NCI-H460 (cell line): ENCODE measurements around the gene SPTLC2. TPM values are rescaled to one million over a fixed set of nuclear protein-coding genes. Genes with fewer than 3 reads are reported as not detected.
"Not testable (repeated sequence)": the region's sequence is repeated elsewhere in the genome, so short reads cannot be mapped to it uniquely, and the experiment has no call there.

Source experiments
- DNase-seq: peaks from one replicate; pipeline ENCODE4 v3.0.0-alpha.2; 2016; ENCODE audit warnings: low read depth; ENCODE audit errors: extremely low read depth
- polyA plus RNA-seq: library from polyadenylated mRNA; depleted of rRNA; stranded (reverse); fragments of >200 nt; gene quantifications from 2 replicates; pipeline ENCODE4 v1.2.3, GENCODE V29; 2014; cell fraction: nucleus; rRNA removed
- total RNA-seq: library from RNA; depleted of rRNA; stranded (reverse); fragments of >200 nt; shearing (Covaris generic); gene quantifications from 2 replicates; pipeline ENCODE4 v1.2.3, GENCODE V29; 2014; rRNA removed

SPTLC2 gene
- 9.6 and 11.6 TPM in 2 replicates for total RNA-seq
- 8.6 and 13.0 TPM in 2 replicates for polyA plus RNA-seq

- DNase-seq, result peak; percentile 98
These were observed at the start of gene SPTLC2 for GRCh38 chr14:77616454-77617229. TSS of gene SPTLC2 (minus strand) at chr14:77616637. CDS start at chr14:77616579, 58 bp downstream.

GRCh38 chr14:77663293-77663692 lies 46.9 kb upstream of the SPTLC2 start:
- peak; percentile 63 for DNase-seq

GRCh38 chr14:77661562-77661961 lies 45.1 kb upstream of the SPTLC2 start:
- DNase-seq, result not testable (repeated sequence)

- DNase-seq, result no peak
These were observed 44.3 kb upstream of the SPTLC2 start for GRCh38 chr14:77660754-77661153.

- DNase-seq, result no peak
These were observed 43.4 kb upstream of the SPTLC2 start for GRCh38 chr14:77659831-77660230.

- no peak for DNase-seq
These were observed 40.8 kb upstream of the SPTLC2 start for GRCh38 chr14:77657280-77657679.

GRCh38 chr14:77654001-77654441 lies 37.6 kb upstream of the SPTLC2 start:
- no peak for DNase-seq

GRCh38 chr14:77649326-77649725 lies 32.9 kb upstream of the SPTLC2 start:
- no peak for DNase-seq

- DNase-seq, result no peak
These were observed 32.2 kb upstream of the SPTLC2 start for GRCh38 chr14:77648520-77649200.

GRCh38 chr14:77647853-77648252 lies 31.4 kb upstream of the SPTLC2 start:
- no peak for DNase-seq

- DNase-seq, result no peak
These were observed 30.5 kb upstream of the SPTLC2 start for GRCh38 chr14:77646907-77647306.

- DNase-seq, result no peak
These were observed 29.2 kb upstream of the SPTLC2 start for GRCh38 chr14:77645520-77646230.

GRCh38 chr14:77642407-77642806 lies 26.0 kb upstream of the SPTLC2 start:
- no peak for DNase-seq

- peak; percentile 25 for DNase-seq
These were observed 25.3 kb upstream of the SPTLC2 start for GRCh38 chr14:77641534-77642341.

GRCh38 chr14:77640756-77641533 lies 24.5 kb upstream of the SPTLC2 start:
- DNase-seq, result no peak

GRCh38 chr14:77638771-77639171 lies 22.3 kb upstream of the SPTLC2 start:
- DNase-seq, result no peak

GRCh38 chr14:77635869-77636268 lies 19.4 kb upstream of the SPTLC2 start:
- DNase-seq, result not testable (repeated sequence)

- DNase-seq, result not testable (repeated sequence)
These were observed 19.0 kb upstream of the SPTLC2 start for GRCh38 chr14:77635466-77635865.

- no peak for DNase-seq
These were observed 13.7 kb upstream of the SPTLC2 start for GRCh38 chr14:77630111-77630510.

- DNase-seq, result no peak
These were observed 8.9 kb upstream of the SPTLC2 start for GRCh38 chr14:77625360-77625759.
